ENCODE measurements around the gene ZNF775. TPM values are rescaled to one million over a fixed set of nuclear protein-coding genes. Genes with fewer than 3 reads are reported as not detected.
"Not testable (repeated sequence)": the region's sequence is repeated elsewhere in the genome, so short reads cannot be mapped to it uniquely, and the experiment has no call there.

ZNF775 gene
- polyA plus RNA-seq, 4 donors: 4.6 to 11.7 (median 8.7) TPM

- no peak for DNase-seq (ENCODE audit: low read depth in 4 of 4, low spot score in 2 of 4)
Observed at GRCh38 chr7:150380463-150380862, 1.3 kb downstream of the ZNF775 start.

GRCh38 chr7:150381096-150381495, 2.0 kb downstream of the ZNF775 start:
- no peak for DNase-seq (ENCODE audit: low read depth in 4 of 4, low spot score in 2 of 4)

GRCh38 chr7:150381785-150382122, 2.6 kb downstream of the ZNF775 start:
- no peak for DNase-seq (ENCODE audit: low read depth in 4 of 4, low spot score in 2 of 4)

GRCh38 chr7:150382123-150382843, 3.2 kb downstream of the ZNF775 start:
- no peak for DNase-seq (ENCODE audit: low read depth in 4 of 4, low spot score in 2 of 4)

GRCh38 chr7:150382844-150383225, 3.7 kb downstream of the ZNF775 start:
- DNase-seq (ENCODE audit: low read depth in 4 of 4, low spot score in 2 of 4): no peak

GRCh38 chr7:150383710-150384397, 4.7 kb downstream of the ZNF775 start:
- no peak for DNase-seq (ENCODE audit: low read depth in 4 of 4, low spot score in 2 of 4)

- no peak for DNase-seq (ENCODE audit: low read depth in 4 of 4, low spot score in 2 of 4)
Observed at GRCh38 chr7:150384406-150385301, 5.5 kb downstream of the ZNF775 start.

- DNase-seq (ENCODE audit: low read depth in 4 of 4, low spot score in 2 of 4): no peak
Observed at GRCh38 chr7:150385302-150385723, 6.2 kb downstream of the ZNF775 start.

- not testable (repeated sequence) for DNase-seq (ENCODE audit: low read depth in 4 of 4, low spot score in 2 of 4)
Observed at GRCh38 chr7:150385884-150386283, 6.8 kb downstream of the ZNF775 start.

- DNase-seq (ENCODE audit: low read depth in 4 of 4, low spot score in 2 of 4): no peak
Observed at GRCh38 chr7:150388306-150388705, 9.2 kb downstream of the ZNF775 start.

GRCh38 chr7:150388709-150389531, 9.8 kb downstream of the ZNF775 start:
- DNase-seq (ENCODE audit: low read depth in 4 of 4, low spot score in 2 of 4): no peak

- no peak for DNase-seq (ENCODE audit: low read depth in 4 of 4, low spot score in 2 of 4)
Observed at GRCh38 chr7:150389532-150389816, 10.3 kb downstream of the ZNF775 start.

GRCh38 chr7:150390205-150390604, 11.1 kb downstream of the ZNF775 start:
- no peak for DNase-seq (ENCODE audit: low read depth in 4 of 4, low spot score in 2 of 4)

GRCh38 chr7:150393325-150393724, 14.2 kb downstream of the ZNF775 start:
- no peak for DNase-seq (ENCODE audit: low read depth in 4 of 4, low spot score in 2 of 4)

- DNase-seq (ENCODE audit: low read depth in 4 of 4, low spot score in 2 of 4): no peak
Observed at GRCh38 chr7:150396426-150396825, 17.3 kb downstream of the ZNF775 start.

- no peak for DNase-seq (ENCODE audit: low read depth in 4 of 4, low spot score in 2 of 4)
Observed at GRCh38 chr7:150396851-150397260, 17.7 kb downstream of the ZNF775 start.

- no peak for DNase-seq (ENCODE audit: low read depth in 4 of 4, low spot score in 2 of 4)
Observed at GRCh38 chr7:150397346-150398107, 18.4 kb downstream of the ZNF775 start.

GRCh38 chr7:150398108-150398964, 19.2 kb downstream of the ZNF775 start:
- DNase-seq (ENCODE audit: low read depth in 4 of 4, low spot score in 2 of 4): no peak

GRCh38 chr7:150398965-150399320, 19.8 kb downstream of the ZNF775 start:
- no peak for DNase-seq (ENCODE audit: low read depth in 4 of 4, low spot score in 2 of 4)

All from left renal cortex interstitium (tissue), 4 donors.